ENCODE data around the gene DENND1A.
A peak's percentile ranks its signal among the peaks of the same experiment; 100 is the strongest.

The DENND1A gene

GRCh38 chr9:123380852-123381705 lies 548.8 kb downstream of the DENND1A start:
- DNase-seq (ENCODE audit: insufficient read length, low spot score) (no peak), FAIRE-seq (no peak)
- TF ChIP-seq CTCF (IDR thresholded peaks at IDR 0.05; ENCODE audit: insufficient read depth, missing control alignments), result no peak

GRCh38 chr9:123378956-123379660 lies 550.8 kb downstream of the DENND1A start:
- no peak for DNase-seq (ENCODE audit: insufficient read length, low spot score)
- no peak for TF ChIP-seq CTCF (IDR thresholded peaks at IDR 0.05; ENCODE audit: insufficient read depth, missing control alignments)
- FAIRE-seq, result no peak

GRCh38 chr9:123378025-123378424 lies 551.9 kb downstream of the DENND1A start:
- TF ChIP-seq CTCF (IDR thresholded peaks at IDR 0.05; ENCODE audit: insufficient read depth, missing control alignments), result no peak
- DNase-seq (ENCODE audit: insufficient read length, low spot score) (no peak), FAIRE-seq (no peak)

- DNase-seq (ENCODE audit: insufficient read length, low spot score) (no peak), FAIRE-seq (no peak)
- TF ChIP-seq CTCF (IDR thresholded peaks at IDR 0.05; ENCODE audit: insufficient read depth, missing control alignments), result no peak
Observed at GRCh38 chr9:123377211-123377971, 552.5 kb downstream of the DENND1A start.

GRCh38 chr9:123376218-123377071 lies 553.5 kb downstream of the DENND1A start:
- DNase-seq (ENCODE audit: insufficient read length, low spot score) (no peak), FAIRE-seq (no peak)
- no peak for TF ChIP-seq CTCF (IDR thresholded peaks at IDR 0.05; ENCODE audit: insufficient read depth, missing control alignments)

- TF ChIP-seq CTCF (IDR thresholded peaks at IDR 0.05; ENCODE audit: insufficient read depth, missing control alignments), result no peak
- peak; percentile 62 for DNase-seq (ENCODE audit: insufficient read length, low spot score)
- FAIRE-seq, result no peak
Observed at GRCh38 chr9:123375469-123376132, 554.3 kb downstream of the DENND1A start.

Data from D721Med (cell line).